ENCODE measurements around the gene STPG1.

The STPG1 gene

DNA sequence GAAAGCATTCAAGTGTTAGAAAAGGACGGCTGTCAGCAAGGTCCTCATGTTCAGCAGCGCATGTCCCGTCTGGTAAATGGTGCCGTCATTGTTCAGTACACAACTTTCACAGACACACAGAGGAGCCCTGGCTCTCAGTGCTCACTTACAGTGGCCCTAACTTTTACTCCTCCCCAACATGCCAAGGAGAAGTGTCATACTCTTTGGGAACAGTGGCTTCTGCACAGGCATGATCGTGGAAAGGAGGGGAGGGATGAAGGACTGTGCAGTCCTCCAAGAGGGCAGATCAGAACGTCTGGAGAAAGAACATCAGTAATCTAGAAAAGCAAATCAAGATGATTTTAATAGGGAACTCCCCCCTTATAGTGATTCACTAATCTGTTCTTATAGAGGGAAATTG lies 98.2 kb downstream of the STPG1 start:
- no peak for DNase-seq

DNA sequence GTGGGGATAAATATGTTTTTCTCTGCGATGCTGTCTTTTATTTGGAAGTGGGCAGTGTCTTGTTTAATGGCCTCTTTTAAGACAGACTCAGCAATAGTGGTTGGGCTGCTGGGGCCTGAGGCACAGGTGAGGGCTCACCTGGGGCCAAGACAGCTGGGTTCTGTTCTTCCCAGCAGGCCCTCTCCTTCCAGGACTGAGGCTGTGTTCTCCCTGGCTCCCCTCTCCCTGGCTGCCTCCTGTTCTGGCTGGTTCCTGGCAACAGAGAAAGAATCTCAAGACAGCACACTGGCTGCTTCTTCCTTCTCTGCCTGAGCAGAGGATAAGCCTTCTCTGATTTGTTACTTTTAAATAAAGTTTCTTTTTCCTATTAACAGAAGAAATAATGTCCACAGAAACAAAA lies 101.8 kb downstream of the STPG1 start:
- DNase-seq, result no peak

DNA sequence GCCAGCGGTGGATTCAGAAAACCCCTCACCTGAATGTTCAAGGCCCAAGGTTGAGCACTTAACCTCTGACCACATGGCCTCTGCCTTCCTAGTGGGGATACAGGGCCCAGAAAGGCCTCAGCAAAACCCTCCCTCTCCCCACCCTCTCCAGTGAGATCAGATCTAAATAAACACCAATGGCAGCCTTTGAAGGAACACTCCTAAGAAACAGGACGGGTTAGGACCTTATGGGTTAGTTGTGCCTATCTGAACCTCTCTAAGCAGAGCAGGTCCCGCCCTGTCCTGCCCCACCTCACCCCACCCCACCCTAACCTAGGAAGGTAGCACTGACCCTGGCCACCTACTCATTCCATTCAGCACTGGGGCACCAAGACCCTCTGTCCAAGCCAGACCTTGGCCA lies 102.3 kb downstream of the STPG1 start:
- no peak for DNase-seq

GRCh38 chr1:24309762-24310485 lies 103.7 kb downstream of the STPG1 start:
- no peak for DNase-seq

DNA sequence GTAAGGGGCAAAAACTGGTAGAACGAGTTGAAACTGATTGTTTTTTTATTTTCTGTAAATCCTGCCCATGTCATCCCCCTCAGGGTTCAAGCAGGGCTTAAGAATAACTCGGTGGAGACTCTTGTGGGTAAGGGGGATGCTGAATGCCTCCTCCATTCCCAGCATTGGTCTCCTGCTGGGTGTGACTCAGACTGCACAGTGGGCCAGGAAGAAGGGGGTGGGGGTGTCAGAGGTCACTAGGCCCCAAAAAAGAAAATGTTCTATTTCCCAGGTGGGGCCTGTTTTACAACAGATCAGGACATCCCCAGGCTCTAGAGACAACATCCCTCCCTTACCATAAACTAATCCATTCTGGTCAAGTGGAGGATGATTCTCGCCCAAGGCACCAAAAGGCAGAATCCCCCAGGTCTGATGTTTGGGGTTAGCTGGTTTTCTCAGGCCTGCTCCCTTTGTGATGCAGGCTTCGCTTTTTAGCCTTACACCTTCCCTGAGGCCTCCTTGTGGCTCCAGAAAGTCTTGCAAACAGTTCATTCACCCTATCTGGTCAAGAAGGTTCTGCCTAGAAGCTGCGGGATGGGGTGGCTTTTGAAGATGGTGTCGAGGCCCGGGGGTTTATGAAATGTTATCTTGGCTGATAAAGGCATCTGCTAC lies 105.1 kb downstream of the STPG1 start:
- DNase-seq, result no peak
